GM23338 (cell line): Measurements from ENCODE around the gene SFTPD. TPM values are rescaled to one million over a fixed set of nuclear protein-coding genes. Genes with fewer than 3 reads are reported as not detected.

Source experiments
- ATAC-seq: fragments of 200-7000 bp; cut with Tn5 transposase; 3 replicates; pipeline ENCODE4 v1.9.1; 2020
- DNase-seq: peaks from one replicate; pipeline ENCODE4 v3.0.0-alpha.2; 2015; ENCODE audit warnings: low spot score
- H2AFZ ChIP-seq: fragments of 200-600 bp; sonication (generic); 2 replicates; pipeline ENCODE4 v1.8.0; 2016; ENCODE audit warnings: antibody characterized with exemption, mild to moderate bottlenecking, moderate library complexity
- H3F3A ChIP-seq: fragments of 200-600 bp; sonication (generic); replicated peaks from 2 replicates; pipeline ENCODE4 v1.8.0; 2017; ENCODE audit warnings: antibody characterized with exemption, mixed run types, low read depth
- H3K27ac ChIP-seq: fragments of 200-600 bp; sonication (generic); 2 replicates; pipeline ENCODE4 v1.6.1; 2016; ENCODE audit warnings: low read depth
- H3K27me3 ChIP-seq: fragments of 200-600 bp; sonication (generic); 2 replicates; pipeline ENCODE4 v1.8.0; 2016; ENCODE audit warnings: mild to moderate bottlenecking, mixed run types, moderate library complexity; ENCODE audit not compliant: insufficient read depth
- H3K36me3 ChIP-seq: fragments of 200-600 bp; sonication (generic); 2 replicates; pipeline ENCODE4 v1.8.0; 2016; ENCODE audit warnings: mild to moderate bottlenecking; ENCODE audit not compliant: insufficient read depth
- H3K4me1 ChIP-seq: fragments of 200-600 bp; sonication (generic); 2 replicates; pipeline ENCODE4 v1.8.0; 2016; ENCODE audit warnings: mild to moderate bottlenecking, moderate library complexity; ENCODE audit not compliant: insufficient read depth
- H3K4me2 ChIP-seq: fragments of 200-600 bp; sonication (generic); 2 replicates; pipeline ENCODE4 v1.7.1; 2017; ENCODE audit warnings: mixed run types
- H3K4me3 ChIP-seq: fragments of 200-600 bp; sonication (generic); 2 replicates; pipeline ENCODE4 v1.6.1; 2016; ENCODE audit warnings: mixed run types
- H3K79me2 ChIP-seq: fragments of 200-600 bp; sonication (generic); replicated peaks from 2 replicates; pipeline ENCODE4 v1.8.0; 2017; ENCODE audit warnings: mild to moderate bottlenecking; ENCODE audit not compliant: insufficient read depth
- H3K9me2 ChIP-seq: fragments of 200-600 bp; sonication (generic); 2 replicates; pipeline ENCODE4 v1.8.0; 2017; ENCODE audit not compliant: insufficient read depth
- H4K20me1 ChIP-seq: fragments of 200-600 bp; sonication (generic); replicated peaks from 2 replicates; pipeline ENCODE4 v1.8.0; 2017; ENCODE audit warnings: mild to moderate bottlenecking; ENCODE audit not compliant: insufficient read depth
- H3K27ac Mint-ChIP-seq: 2 replicates; pipeline ENCODE4 v1.8.0; 2020; ENCODE audit warnings: inconsistent platforms, mild to moderate bottlenecking, moderate library complexity, mixed read lengths
- H3K27me3 Mint-ChIP-seq: 3 replicates; pipeline ENCODE4 v1.8.0; 2022; ENCODE audit warnings: low read depth, mild to moderate bottlenecking, moderate library complexity, mixed read lengths, inconsistent platforms; ENCODE audit not compliant: insufficient read depth, poor library complexity
- H3K36me3 Mint-ChIP-seq: 3 replicates; pipeline ENCODE4 v1.8.0; 2021; ENCODE audit warnings: low read depth, mild to moderate bottlenecking, inconsistent platforms, moderate library complexity, mixed read lengths
- H3K4me1 Mint-ChIP-seq: 3 replicates; pipeline ENCODE4 v1.8.0; 2020; ENCODE audit warnings: mild to moderate bottlenecking, inconsistent platforms, mixed read lengths
- H3K4me3 Mint-ChIP-seq: 3 replicates; pipeline ENCODE4 v1.8.0; 2021; ENCODE audit warnings: moderate library complexity, mild to moderate bottlenecking, inconsistent platforms, mixed read lengths
- H3K9me3 Mint-ChIP-seq: 3 replicates; pipeline ENCODE4 v1.8.0; 2020; ENCODE audit warnings: moderate library complexity, mild to moderate bottlenecking, inconsistent platforms, mixed read lengths
- CREB1 ChIP-seq: fragments of 250-450 bp; sonication (Bioruptor Pico); IDR thresholded peaks from 2 replicates; pipeline ENCODE4 v1.5.0; 2020; ENCODE audit warnings: low read depth, mild to moderate bottlenecking, moderate library complexity
- CTCF ChIP-seq, 2 experiments: fragments of 200-600 bp in 1 of 2; sonication (generic) in 1 of 2; conservative IDR thresholded peaks; 2 replicates each; pipeline versions ENCODE4 v1.5.1 to v1.6.1; 2016 to 2017; ENCODE audit warnings: antibody characterized with exemption in 2 of 2, low read depth in 2 of 2, mild to moderate bottlenecking in 2 of 2, moderate library complexity in 1 of 2
- ETS1 ChIP-seq: IDR thresholded peaks from 2 replicates; pipeline ENCODE4 v1.6.1; 2016; ENCODE audit warnings: antibody characterized with exemption
- EZH2 ChIP-seq: fragments of 200-600 bp; sonication (generic); IDR thresholded peaks from one replicate; pipeline ENCODE4 v1.8.0; 2017; ENCODE audit warnings: antibody characterized with exemption, mild to moderate bottlenecking, low read depth; ENCODE audit not compliant: unreplicated experiment
- EZH2phosphoT487 ChIP-seq: fragments of 200-600 bp; sonication (generic); IDR thresholded peaks from one replicate; pipeline ENCODE4 v1.8.1; 2018; ENCODE audit warnings: antibody characterized with exemption; ENCODE audit not compliant: unreplicated experiment
- JUNB ChIP-seq: IDR thresholded peaks from one replicate; pipeline ENCODE4 v1.6.1; 2016; ENCODE audit warnings: antibody characterized with exemption; ENCODE audit not compliant: unreplicated experiment
- NANOG ChIP-seq: IDR thresholded peaks from 2 replicates; pipeline ENCODE4 v1.6.1; 2016; ENCODE audit warnings: antibody characterized with exemption, borderline replicate concordance
- POLR2AphosphoS5 ChIP-seq: IDR thresholded peaks from 2 replicates; pipeline ENCODE4 v1.6.1; 2016; ENCODE audit warnings: antibody characterized with exemption, low read depth
- REST ChIP-seq: IDR thresholded peaks from one replicate; pipeline ENCODE4 v1.6.1; 2018; ENCODE audit warnings: antibody characterized with exemption; ENCODE audit not compliant: unreplicated experiment
- STAT1 ChIP-seq: IDR thresholded peaks from one replicate; pipeline ENCODE4 v1.6.1; 2016; ENCODE audit warnings: antibody characterized with exemption; ENCODE audit not compliant: unreplicated experiment
- ZNF114 ChIP-seq: fragments of 250-450 bp; sonication (Bioruptor Pico); IDR thresholded peaks from 2 replicates; pipeline ENCODE4 v1.5.0; 2020; ENCODE audit warnings: mild to moderate bottlenecking, moderate library complexity
- ZNF331 ChIP-seq: fragments of 250-450 bp; sonication (Bioruptor Pico); IDR thresholded peaks from 2 replicates; pipeline ENCODE4 v1.5.0; 2020; ENCODE audit warnings: low read depth, mild to moderate bottlenecking, moderate library complexity
- ZNF462 ChIP-seq: fragments of 250-450 bp; sonication (Bioruptor Pico); IDR thresholded peaks from 2 replicates; pipeline ENCODE4 v1.5.0; 2020; ENCODE audit warnings: mild to moderate bottlenecking, moderate library complexity
- polyA plus RNA-seq: library from polyadenylated mRNA; unstranded; fragments of >200 nt; fragmentation: Nextera tagmentation; extraction: Ambion mirVana; gene quantifications from 2 replicates; pipeline ENCODE4 v1.2.1, GENCODE V29; 2016
- total RNA-seq: library from RNA; depleted of rRNA; stranded (reverse); fragments of >200 nt; shearing (Covaris generic); gene quantifications from 2 replicates; pipeline ENCODE4 v1.2.3, GENCODE V29; 2014

Gene SFTPD
- total and polyA plus RNA-seq, 2 experiments from 2014 or later, result not detected

GRCh38 chr10:79930751-79931150 lies 18.2 kb downstream of the SFTPD start (continued):
- TF ChIP-seq REST, result no peak

- ATAC-seq, result no peak
- Mint-ChIP-seq H3K4me1 (peaks cover 7% of the 10 kb centered on the region; the same call in 2 of the 3 replicates), H3K27ac (no peak overlapping the region), H3K27me3 (peaks cover 12% of the 10 kb centered on the region), H3K9me3 (peaks cover 14% of the 10 kb centered on the region), H3K36me3 (peaks cover 6% of the 10 kb centered on the region), H3K4me3 (no peak overlapping the region)
- Histone ChIP-seq H2AFZ (no peak overlapping the region; the same call in 1 of the 2 replicates), H3F3A (no peaks in the 10 kb centered on the region), H3K27ac (no peak overlapping the region), H3K27me3 (peaks cover 13% of the 10 kb centered on the region; the same call in 1 of the 2 replicates), H3K79me2 (no peaks in the 10 kb centered on the region), H3K9me2 (no peaks in the 10 kb centered on the region; the same call in 1 of the 2 replicates), H3K4me1 (no peaks in the 10 kb centered on the region), H3K4me2 (no peak overlapping the region), H3K36me3 (no peaks in the 10 kb centered on the region), H3K4me3 (no peak overlapping the region), H4K20me1 (no peaks in the 10 kb centered on the region)
- DNase-seq, result no peak
- no peak for TF ChIP-seq POLR2AphosphoS5
- no peak for TF ChIP-seq ZNF114 (CRISPR knock-in tag)
- no peak for TF ChIP-seq EZH2
- no peak for TF ChIP-seq ZNF331 (CRISPR knock-in tag)
- no peak for TF ChIP-seq CTCF (conservative IDR thresholded peaks at IDR 0.05; ENCODE audit: low read depth in 2 of 2)
- TF ChIP-seq NANOG, result no peak
- no peak for TF ChIP-seq STAT1
- no peak for TF ChIP-seq CREB1 (CRISPR knock-in tag)
- no peak for TF ChIP-seq EZH2phosphoT487
- TF ChIP-seq JUNB, result no peak
- TF ChIP-seq ETS1, result no peak
- TF ChIP-seq ZNF462, result no peak
Observed at GRCh38 chr10:79930267-79930666, 18.6 kb downstream of the SFTPD start.
